GM12892 (cell line): ENCODE data around the gene COPB2.

ENCODE experiments used
- POLR2A ChIP-seq: IDR thresholded peaks from 2 replicates; pipeline ENCODE4 v1.6.1; 2011; ENCODE audit warnings: low read depth, low read length, control low read depth
- TAF1 ChIP-seq: IDR thresholded peaks from 2 replicates; pipeline ENCODE4 v1.6.1; 2011; ENCODE audit warnings: low read depth, mild to moderate bottlenecking, control low read depth, low read length, borderline replicate concordance

DNA sequence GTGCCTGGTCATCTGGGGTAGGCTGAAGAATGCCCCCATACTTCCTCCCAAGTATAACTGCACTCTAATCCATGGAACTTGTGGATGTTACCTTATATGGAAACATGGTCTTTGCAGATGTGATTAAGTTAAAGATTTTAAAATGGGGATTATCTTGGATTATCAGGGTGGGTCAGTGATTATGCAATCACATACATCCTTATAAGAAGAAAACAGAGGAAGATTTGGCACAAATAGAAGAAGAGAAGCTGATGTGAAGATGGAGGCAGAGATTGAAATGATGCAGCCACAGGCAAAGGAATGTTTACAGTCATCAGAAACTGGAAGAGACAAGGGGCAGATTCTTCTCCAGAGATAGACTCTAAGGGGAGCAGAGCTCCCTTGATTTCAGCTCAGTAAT is 47.4 kb downstream of the COPB2 start:
- no peak for TF ChIP-seq POLR2A
- no peak for TF ChIP-seq TAF1
